GM12878 (cell line): ENCODE data around the gene ODF2L. TPM values are rescaled to one million over a fixed set of nuclear protein-coding genes. Genes with fewer than 3 reads are reported as not detected.

ENCODE experiments used
- BCL11A ChIP-seq: IDR thresholded peaks from 2 replicates; pipeline ENCODE4 v1.6.1; 2011; ENCODE audit warnings: low read depth, low read length
- BMI1 ChIP-seq: fragments of 450-650 bp; IDR thresholded peaks from 2 replicates; pipeline ENCODE4 v1.6.1; 2016; ENCODE audit warnings: mild to moderate bottlenecking, moderate library complexity, borderline replicate concordance
- CREB1 ChIP-seq: IDR thresholded peaks from 2 replicates; pipeline ENCODE4 v1.6.1; 2012; ENCODE audit warnings: low read depth, mild to moderate bottlenecking, inconsistent platforms
- E2F8 ChIP-seq: fragments of 450-650 bp; IDR thresholded peaks from 2 replicates; pipeline ENCODE4 v1.6.1; 2018; ENCODE audit warnings: mild to moderate bottlenecking, low read depth, moderate library complexity; ENCODE audit not compliant: partially characterized antibody
- EED ChIP-seq: sonication (generic); IDR thresholded peaks from 2 replicates; pipeline ENCODE4 v1.6.1; 2016; ENCODE audit warnings: antibody characterized with exemption, low read depth
- ETV6 ChIP-seq, 2 experiments: fragments of 450-650 bp in 1 of 2; IDR thresholded peaks in 1 of 2; conservative IDR thresholded peaks in 1 of 2; 2 replicates each; pipeline ENCODE4 v1.6.1; 2014; ENCODE audit warnings: antibody characterized with exemption in 1 of 2, borderline replicate concordance in 1 of 2, low read depth in 1 of 2, mild to moderate bottlenecking in 1 of 2, moderate library complexity in 1 of 2
- FOXK2 ChIP-seq: fragments of 450-650 bp; IDR thresholded peaks from 2 replicates; pipeline ENCODE4 v1.6.1; 2017; ENCODE audit warnings: mild to moderate bottlenecking, moderate library complexity
- HDAC6 ChIP-seq: fragments of 200-600 bp; sonication (generic); IDR thresholded peaks from one replicate; pipeline ENCODE4 v1.8.0; 2017; ENCODE audit warnings: antibody characterized with exemption; ENCODE audit not compliant: unreplicated experiment
- KAT2A ChIP-seq: conservative IDR thresholded peaks from 2 replicates; pipeline ENCODE4 v1.6.1; 2011; ENCODE audit warnings: low read depth, low read length; ENCODE audit not compliant: control insufficient read depth
- LARP7 ChIP-seq: fragments of 450-650 bp; IDR thresholded peaks from 2 replicates; pipeline ENCODE4 v1.6.1; 2017; ENCODE audit warnings: mild to moderate bottlenecking
- NKRF ChIP-seq: fragments of 450-650 bp; conservative IDR thresholded peaks from 2 replicates; pipeline ENCODE4 v1.6.1; 2017; ENCODE audit warnings: mild to moderate bottlenecking, moderate library complexity
- POLR2A ChIP-seq: IDR thresholded peaks from 2 replicates; pipeline ENCODE4 v1.6.1; 2011; ENCODE audit warnings: low read depth, mild to moderate bottlenecking, low read length
- RFX5 ChIP-seq: IDR thresholded peaks from 2 replicates; pipeline ENCODE4 v1.6.1; 2011; ENCODE audit warnings: low read depth, low read length, improper control_type of control experiment
- SIX5 ChIP-seq: IDR thresholded peaks from 2 replicates; pipeline ENCODE4 v1.6.1; 2011; ENCODE audit warnings: mild to moderate bottlenecking, low read depth, low read length, moderate library complexity; ENCODE audit not compliant: severe bottlenecking
- STAT3 ChIP-seq: IDR thresholded peaks from 2 replicates; pipeline ENCODE4 v1.6.1; 2011; ENCODE audit warnings: low read depth, low read length, improper control_type of control experiment
- ZBTB11 ChIP-seq: fragments of 450-650 bp; formaldehyde crosslinking; IDR thresholded peaks from 2 replicates; pipeline ENCODE4 v1.5.0; 2022; ENCODE audit warnings: mild to moderate bottlenecking, missing genetic modification characterization
- polyA plus RNA-seq, 11 experiments: library from polyadenylated mRNA; depleted of rRNA in 4 of 11; unstranded in 6 of 11; stranded (reverse) in 5 of 11; fragments of >200 nt; fragmentation: Nextera tagmentation in 4 of 11; fragmentation: Illumina TruSeq in 1 of 11; extraction: Ambion mirVana in 4 of 11; extraction: Trizol in 1 of 11; gene quantifications; 1 replicate in 1 of 11; 2 replicates in 10 of 11; pipeline versions ENCODE4 v1.2.1 to v1.2.3, GENCODE V29; 2011 to 2016; ENCODE audit warnings: inconsistent platforms in 2 of 11, missing spikeins in 2 of 11, low read depth in 1 of 11
- total RNA-seq, 4 experiments: library from RNA; depleted of rRNA in 3 of 4; stranded (reverse); fragments of >200 nt in 3 of 4; fragmentation: Illumina TruSeq in 1 of 4; extraction: Trizol in 1 of 4; gene quantifications; 2 replicates each; pipeline versions ENCODE4 v1.2.1 to v1.2.3, GENCODE V29; 2013 to 2021
- TF ChIP-seq, protein P1 (sequence below): IDR thresholded peaks from 2 replicates; pipeline ENCODE4 v1.6.1; 2011; ENCODE audit warnings: mild to moderate bottlenecking, low read depth, low read length, moderate library complexity; ENCODE audit not compliant: insufficient replicate concordance
- TF ChIP-seq, protein P2 (sequence below): IDR thresholded peaks from 2 replicates; pipeline ENCODE4 v1.6.1; 2011; ENCODE audit warnings: low read depth, low read length, improper control_type of control experiment, borderline replicate concordance

Gene ODF2L
- total and polyA plus RNA-seq, 10 of the 15 experiments (the other 5 are each of a cell fraction or from before 2014, with no cell fraction given) = 10.4 to 29.5 (median 18.5) TPM

GRCh38 chr1:86395751-86396497, at the start of gene ODF2L (continued):
- no peak for TF ChIP-seq ZBTB11 (CRISPR knock-in tag)
- TF ChIP-seq POLR2A = peak; percentile 57; the same call in 1 of the 2 replicates
- peak; percentile 93 for TF ChIP-seq CREB1
- no peak for TF ChIP-seq BCL11A
- TF ChIP-seq FOXK2 = no peak
- no peak for TF ChIP-seq LARP7
- TF ChIP-seq E2F8 = no peak
- no peak for TF ChIP-seq SIX5
- TF ChIP-seq, protein P1, sequence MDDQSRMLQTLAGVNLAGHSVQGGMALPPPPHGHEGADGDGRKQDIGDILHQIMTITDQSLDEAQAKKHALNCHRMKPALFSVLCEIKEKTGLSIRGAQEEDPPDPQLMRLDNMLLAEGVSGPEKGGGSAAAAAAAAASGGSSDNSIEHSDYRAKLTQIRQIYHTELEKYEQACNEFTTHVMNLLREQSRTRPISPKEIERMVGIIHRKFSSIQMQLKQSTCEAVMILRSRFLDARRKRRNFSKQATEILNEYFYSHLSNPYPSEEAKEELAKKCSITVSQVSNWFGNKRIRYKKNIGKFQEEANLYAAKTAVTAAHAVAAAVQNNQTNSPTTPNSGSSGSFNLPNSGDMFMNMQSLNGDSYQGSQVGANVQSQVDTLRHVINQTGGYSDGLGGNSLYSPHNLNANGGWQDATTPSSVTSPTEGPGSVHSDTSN = no peak
- TF ChIP-seq NKRF = peak; percentile 87
- TF ChIP-seq HDAC6 = no peak
- TF ChIP-seq KAT2A = no peak
- peak; percentile 83; the same call in 1 of the 2 replicates for TF ChIP-seq RFX5
- TF ChIP-seq EED = no peak
- TF ChIP-seq, protein P2, sequence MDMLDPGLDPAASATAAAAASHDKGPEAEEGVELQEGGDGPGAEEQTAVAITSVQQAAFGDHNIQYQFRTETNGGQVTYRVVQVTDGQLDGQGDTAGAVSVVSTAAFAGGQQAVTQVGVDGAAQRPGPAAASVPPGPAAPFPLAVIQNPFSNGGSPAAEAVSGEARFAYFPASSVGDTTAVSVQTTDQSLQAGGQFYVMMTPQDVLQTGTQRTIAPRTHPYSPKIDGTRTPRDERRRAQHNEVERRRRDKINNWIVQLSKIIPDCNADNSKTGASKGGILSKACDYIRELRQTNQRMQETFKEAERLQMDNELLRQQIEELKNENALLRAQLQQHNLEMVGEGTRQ = no peak
- TF ChIP-seq BMI1 = 0 out of 2 replicates have a peak, but pooled peaks have one; percentile 42
- TF ChIP-seq STAT3 = no peak
- TF ChIP-seq ETV6 (conservative IDR thresholded peaks at IDR 0.05 in 1 of 2, IDR thresholded peaks at IDR 0.05 in 1 of 2; ENCODE audit: borderline replicate concordance in 1 of 2, low read depth in 1 of 2) = no peak
